ENCODE measurements around the gene P2RX3.

- TF ChIP-seq POLR2A (IDR thresholded peaks at IDR 0.05) (no peak), CTCF (IDR thresholded peaks at IDR 0.05) (no peak)
These were observed 52.4 kb downstream of the P2RX3 start, which contains the start of gene PRG2 for GRCh38 chr11:57390535-57390934.

Measured in transverse colon (tissue), 3 donors.